HTR-8/SVneo (cell line): ENCODE results near the gene MEIS3.
"Not testable (repeated sequence)": the region's sequence is repeated elsewhere in the genome, so short reads cannot be mapped to it uniquely, and the experiment has no call there.

Experiments
- DNase-seq: peaks from one replicate; pipeline ENCODE4 v3.0.0; 2011; ENCODE audit warnings: low spot score, mixed read lengths; ENCODE audit not compliant: insufficient read length
- FAIRE-seq: peaks from 2 replicates; lab custom pipeline; 2011; peaks lifted over from hg19 to GRCh38; lab: Jason Lieb, UNC

Gene MEIS3

GRCh38 chr19:47390533-47391488 lies 28.5 kb downstream of the MEIS3 start:
- no peak for FAIRE-seq
- DNase-seq, result no peak

GRCh38 chr19:47389150-47389556 lies 30.2 kb downstream of the MEIS3 start:
- DNase-seq (no peak), FAIRE-seq (no peak)

GRCh38 chr19:47388721-47389120 lies 30.6 kb downstream of the MEIS3 start:
- FAIRE-seq, DNase-seq: not testable (repeated sequence)

DNA sequence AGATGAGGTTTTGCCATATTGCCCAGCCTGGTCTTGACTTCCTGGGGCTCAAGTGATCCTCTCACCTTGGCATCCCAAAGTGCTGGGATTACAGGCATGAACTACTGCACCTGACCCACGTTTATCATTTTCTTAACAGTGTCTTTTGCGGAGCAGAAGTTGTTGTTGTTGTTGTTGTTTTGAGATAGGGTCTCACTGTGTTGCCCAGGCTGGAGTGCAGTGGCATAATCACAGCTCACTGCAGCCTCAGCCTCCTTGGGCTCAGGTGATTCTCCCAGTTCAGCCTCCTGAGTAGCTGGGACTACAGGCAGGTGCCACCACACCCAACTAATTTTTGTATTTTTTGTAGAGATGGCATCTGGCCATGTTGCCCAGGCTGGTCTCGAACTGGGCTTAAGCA lies 31.7 kb downstream of the MEIS3 start:
- not testable (repeated sequence) for FAIRE-seq, DNase-seq

- not testable (repeated sequence) for DNase-seq, FAIRE-seq
Measured at GRCh38 chr19:47386582-47386981, 32.7 kb downstream of the MEIS3 start.

GRCh38 chr19:47384533-47384932 lies 34.8 kb downstream of the MEIS3 start:
- DNase-seq, FAIRE-seq: not testable (repeated sequence)

DNA sequence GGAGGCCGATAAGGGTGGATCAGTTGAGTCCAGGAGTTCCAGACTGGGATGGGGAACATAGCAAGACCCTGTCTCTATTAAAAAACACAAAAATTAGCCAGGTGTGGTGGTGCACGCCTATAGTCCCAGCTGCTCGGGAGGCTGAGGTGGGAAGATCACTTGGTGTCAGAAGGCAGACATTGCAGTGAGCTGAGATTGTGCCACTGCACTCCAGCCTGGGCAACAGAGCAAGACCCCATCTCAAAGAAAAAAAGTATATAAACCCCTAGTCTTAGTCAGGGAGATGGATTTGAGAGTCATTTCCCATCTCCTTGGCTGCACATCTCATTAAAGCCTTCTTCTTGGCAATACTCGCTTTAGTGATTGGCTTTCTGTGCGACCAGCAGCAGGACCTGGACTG lies 35.4 kb downstream of the MEIS3 start:
- DNase-seq, FAIRE-seq: not testable (repeated sequence)

DNA sequence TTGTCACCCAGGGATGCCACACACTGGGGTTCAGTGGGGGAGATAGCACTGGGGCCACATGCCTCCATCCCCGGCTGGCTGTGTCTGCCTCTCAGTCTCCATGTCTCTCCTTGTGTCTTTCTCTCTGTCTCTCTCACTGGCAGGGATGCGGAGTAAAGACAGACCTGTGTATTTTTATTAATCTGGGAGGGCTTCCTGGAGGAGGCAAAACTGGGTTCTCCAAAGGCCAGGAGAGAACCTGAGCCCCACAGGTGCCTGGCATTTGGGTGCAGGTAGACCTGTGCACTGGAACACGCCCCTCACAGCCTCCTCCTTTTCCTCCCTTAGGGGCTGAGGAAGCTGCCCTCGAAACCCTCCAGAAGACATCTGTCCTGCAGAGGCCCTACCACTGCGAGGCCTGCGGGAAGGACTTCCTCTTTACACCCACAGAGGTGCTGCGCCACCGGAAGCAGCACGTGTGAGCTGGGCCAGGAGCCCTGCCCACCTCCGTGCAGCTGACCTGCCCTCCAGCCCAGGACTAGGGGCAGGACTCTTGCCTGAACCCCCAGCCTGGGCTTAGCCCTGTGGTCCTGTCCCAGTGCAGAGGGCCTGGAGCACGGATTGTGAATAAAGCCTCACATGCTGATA lies 37.6 kb downstream of the MEIS3 start:
- FAIRE-seq (no peak), DNase-seq (no peak)

DNA sequence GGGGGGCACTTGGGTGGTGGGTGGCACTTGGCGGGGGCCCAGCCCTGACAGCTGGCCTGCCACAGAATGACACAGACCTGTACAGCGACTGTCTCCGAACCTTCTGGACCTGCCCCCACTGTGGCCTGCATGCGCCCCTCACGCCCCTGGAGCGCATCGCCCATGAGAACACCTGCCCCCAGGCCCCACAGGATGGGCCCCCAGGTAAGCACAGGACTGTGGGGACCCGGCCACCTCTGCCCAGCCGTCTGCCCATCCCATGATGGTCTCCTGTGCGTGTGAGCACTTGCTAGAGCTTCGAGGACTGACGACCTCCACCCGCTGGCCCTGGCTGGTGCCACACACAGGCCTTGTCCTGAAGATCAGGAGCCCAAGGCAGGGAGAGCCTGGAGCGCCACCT lies 38.2 kb downstream of the MEIS3 start:
- DNase-seq (no peak), FAIRE-seq (no peak)

GRCh38 chr19:47380559-47380958 lies 38.8 kb downstream of the MEIS3 start:
- DNase-seq (no peak), FAIRE-seq (no peak)

DNA sequence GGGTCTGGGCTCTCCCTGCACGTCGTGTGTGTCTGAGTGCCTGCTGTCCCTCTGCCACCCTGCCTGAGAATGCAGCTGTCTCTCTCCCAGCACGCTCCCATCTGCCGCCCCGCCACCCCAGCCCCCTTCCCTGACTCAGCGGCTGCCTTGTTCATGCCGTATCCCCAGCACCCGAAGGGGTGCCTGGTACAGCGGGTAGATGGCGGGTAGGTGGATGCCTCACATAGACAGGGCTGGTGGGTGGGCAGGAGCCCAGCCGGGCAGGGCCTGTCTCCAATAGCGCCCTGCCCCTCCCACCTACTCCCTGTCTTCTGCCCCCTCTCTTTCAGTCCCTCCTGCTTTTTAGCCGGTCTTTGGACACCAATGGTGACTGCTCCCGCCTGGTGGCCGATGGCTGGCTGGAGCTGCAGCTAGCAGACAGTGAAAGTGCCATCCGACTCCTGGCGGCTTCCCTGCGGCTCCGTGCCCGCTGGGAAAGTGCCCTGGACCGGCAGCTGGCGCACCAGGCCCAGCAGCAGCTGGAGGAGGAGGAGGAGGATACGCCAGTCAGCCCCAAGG lies 39.9 kb downstream of the MEIS3 start:
- FAIRE-seq, result no peak
- DNase-seq, result no peak

DNA sequence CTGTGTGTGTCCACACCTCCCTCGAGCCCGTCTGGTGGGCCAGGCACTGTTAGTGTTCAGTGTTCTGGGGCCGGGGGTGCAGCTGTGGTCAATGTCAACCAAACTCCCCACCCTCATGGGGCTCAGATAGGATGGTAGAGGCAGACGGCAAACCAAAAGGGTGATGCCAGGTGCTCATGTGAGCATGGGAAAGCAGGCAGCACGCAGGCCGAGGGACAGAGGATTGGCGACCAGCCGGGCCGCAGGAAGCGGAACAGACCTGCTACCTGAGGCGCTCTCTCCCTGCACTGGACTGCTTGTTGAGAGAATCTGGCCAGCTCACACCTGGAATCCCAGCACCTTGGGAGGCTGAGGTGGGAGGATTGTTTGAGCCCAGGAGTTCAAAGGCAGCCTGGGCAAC lies 41.1 kb downstream of the MEIS3 start:
- no peak for FAIRE-seq
- no peak for DNase-seq

DNA sequence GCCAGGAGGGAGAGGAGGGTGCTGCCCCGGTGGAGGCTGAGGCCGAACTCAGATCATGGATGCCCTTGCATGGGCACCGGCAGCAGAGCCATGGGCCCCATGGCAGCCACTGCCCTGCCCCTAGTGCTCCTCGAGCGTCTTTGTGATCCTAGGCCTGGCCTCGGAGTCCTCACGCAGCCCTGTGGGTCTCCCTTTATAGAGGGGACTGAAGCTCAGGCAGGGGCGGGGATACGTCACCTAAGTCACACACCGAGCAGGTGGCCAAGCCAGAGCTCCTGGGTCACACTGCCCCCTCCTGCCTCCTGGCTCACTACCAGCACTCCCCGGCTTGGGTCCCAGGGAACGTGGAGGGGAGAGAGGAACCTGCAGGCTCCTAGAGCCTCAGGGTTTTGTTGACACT lies 41.5 kb downstream of the MEIS3 start:
- DNase-seq, result no peak
- no peak for FAIRE-seq

DNA sequence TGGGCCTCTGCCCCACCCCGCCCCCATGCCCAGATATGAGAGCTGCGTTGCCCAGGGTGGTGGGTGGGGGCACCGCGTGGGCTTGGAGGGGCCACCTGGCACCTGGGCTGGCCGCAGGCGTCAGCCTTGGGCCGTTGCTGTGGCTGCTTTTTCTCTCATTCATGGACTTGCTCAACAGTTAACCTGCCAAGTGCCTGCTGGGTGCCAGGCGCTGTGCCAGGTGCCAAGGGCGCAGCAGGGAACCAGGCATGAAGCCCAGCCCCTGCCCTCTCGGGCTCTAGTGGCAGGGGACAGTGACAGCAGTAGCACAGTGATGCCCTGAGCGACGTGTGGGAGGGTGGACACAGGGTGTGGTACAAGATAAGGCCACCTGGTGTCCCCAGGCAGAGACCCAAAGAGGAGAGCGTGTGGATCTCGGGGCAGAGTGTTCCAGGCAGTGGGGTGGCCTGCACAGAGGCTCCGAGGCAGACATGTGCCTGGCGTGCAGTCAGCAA lies 42.1 kb downstream of the MEIS3 start:
- DNase-seq (no peak), FAIRE-seq (no peak)

DNA sequence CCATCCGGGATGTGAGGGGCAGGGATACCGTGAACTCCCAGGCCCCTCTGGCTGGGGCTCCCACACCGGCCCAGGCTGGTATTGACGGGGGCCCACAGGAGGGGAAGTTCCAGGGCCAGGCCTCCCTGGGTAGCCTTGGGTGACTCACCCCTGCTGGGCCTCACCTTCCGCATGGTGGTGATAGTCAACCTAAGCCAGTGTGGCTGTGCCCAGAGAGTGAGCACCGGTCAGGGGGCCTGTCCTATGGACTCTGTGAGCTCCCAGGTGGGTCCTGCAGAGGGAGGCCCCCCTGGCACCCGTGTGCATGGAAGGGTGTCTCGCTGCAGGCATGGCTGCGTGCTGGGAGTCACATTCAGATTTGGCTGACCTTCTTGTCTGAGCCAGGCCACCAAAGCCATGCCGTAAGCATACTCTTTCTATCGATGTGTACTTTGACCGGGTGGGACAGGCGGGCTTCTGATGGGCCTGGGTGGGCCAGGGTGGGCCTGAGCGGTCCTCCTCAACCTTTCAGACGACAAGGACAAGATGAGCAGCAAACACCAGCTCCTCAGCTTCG lies 42.7 kb downstream of the MEIS3 start:
- FAIRE-seq (no peak), DNase-seq (no peak)

DNA sequence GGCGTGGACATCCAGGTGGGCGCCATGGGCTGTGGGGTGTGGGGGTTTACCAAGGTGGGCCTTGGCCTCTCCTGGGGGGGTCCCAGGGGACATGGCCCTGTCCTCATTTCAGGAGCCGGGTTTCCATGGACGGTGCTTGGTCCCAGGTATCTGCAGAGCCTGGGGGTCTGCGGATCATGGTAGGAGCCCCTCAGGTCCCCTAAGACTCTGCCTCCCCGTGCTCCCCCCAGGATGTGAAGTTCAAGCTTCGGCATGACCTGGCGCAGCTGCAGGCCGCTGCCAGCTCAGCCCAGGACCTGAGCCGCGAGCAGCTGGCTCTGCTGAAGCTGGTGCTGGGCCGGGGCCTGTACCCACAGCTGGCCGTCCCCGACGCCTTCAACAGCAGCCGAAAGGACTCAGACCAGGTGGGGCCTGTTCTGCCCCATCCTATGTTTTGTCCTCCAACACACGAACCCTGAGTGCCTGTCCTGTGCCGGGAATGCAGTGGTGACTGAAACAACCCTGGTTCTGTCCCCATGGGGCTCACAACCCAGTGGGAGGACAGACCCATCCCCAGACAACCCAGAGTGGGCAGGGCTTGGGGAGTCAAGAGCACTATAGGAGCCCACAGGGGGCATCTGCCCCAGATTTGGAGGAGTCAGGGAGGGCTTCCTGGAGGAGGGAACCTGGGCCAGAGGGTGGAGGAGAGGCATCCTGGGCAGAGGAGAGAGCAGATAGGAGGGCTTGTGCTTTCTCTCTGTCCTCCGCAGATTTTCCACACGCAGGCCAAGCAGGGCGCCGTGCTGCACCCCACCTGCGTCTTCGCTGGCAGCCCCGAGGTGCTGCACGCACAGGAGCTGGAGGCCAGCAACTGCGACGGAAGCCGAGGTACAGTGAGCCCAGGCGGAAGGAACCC lies 43.4 kb downstream of the MEIS3 start:
- FAIRE-seq, result no peak
- no peak for DNase-seq

DNA sequence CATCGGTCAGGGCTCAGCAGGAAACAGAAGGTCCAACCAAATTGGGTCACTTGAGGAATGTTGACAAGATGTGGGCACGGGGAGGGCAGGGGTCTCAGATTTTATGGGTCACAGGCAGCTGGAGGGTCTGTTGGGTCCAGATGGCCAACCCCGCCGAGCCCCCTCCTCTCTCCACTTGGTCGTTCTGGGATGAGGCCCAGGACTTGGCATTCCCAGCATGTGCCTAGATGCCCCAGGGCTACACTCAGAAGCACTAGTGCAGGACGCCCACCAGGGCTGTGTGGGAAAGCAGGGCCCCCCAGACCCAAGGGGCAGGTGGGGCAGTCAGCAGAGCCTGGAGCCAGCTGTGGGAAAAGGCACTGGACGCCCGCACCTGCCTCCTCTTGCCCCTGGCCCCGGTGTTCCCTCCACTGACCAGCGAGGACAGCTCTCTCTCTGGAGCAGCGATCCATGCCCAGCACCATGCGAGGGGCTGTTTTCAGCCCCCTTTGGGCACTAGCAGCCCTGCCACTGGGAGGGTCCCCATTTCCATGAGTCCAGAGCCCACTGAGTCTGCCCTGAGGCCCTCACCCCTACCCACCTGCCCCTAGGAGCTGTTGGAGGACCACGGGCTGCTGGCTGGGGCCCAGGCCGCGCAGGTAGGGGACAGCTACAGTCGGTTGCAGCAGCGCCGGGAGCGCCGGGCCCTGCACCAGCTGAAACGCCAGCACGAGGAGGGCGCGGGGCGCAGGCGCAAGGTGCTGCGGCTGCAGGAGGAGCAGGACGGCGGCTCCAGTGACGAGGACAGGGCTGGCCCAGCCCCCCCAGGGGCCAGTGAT lies 44.2 kb downstream of the MEIS3 start:
- no peak for DNase-seq
- no peak for FAIRE-seq

DNA sequence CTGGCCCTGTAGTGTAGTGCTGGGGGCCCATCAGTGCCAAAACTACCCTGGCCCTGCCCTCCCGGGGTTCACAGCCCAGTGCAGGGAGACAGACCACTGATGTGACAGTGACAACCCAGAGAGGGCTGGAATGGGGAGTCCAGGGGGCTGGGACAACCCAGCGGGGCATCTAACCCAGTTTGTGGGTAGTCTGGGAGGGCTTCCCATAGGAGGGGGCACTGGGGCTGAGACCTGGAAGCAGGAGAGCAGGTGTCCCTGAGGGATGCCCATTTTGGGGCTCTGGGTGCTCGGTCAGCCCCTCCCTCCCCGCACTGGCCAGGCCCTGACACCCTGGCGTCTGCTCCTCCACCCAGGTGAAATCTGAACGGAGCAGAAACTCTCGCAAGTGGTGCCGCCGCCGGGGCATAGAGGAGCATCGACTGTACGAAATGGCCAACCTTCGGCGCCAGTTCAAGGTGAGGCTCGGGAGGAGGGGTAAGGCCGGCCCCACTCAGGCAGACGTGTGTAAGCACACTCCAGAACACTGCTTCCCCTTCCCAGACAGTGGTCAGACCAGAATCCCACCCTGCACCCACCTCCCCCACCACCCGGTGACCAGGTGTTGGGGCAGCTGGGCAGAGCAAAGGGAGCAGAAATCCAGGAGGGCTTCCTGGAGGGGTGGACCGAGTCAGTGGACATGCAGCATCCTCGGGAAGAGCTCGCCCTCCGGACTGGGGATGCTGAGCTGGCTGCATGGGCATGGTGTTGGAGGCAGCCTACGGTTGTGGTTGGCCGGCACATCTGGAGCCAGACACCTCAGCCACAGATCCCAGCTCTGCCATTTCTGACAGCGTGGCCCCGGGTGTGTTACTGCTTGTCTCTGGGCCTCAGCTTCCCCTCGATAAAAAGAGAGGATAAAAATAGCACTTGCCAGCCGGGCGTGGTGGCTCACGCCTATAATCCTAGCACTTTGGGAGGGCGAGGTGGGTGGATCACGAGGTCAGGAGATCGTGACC lies 45.8 kb downstream of the MEIS3 start:
- DNase-seq, result no peak
- FAIRE-seq, result no peak
